Peyer's patch (tissue), 4 donors: ENCODE results near the gene DMAP1.

Experiments
- POLR2A ChIP-seq, 2 donors: fragments of 450-650 bp; IDR thresholded peaks; one replicate each; pipeline ENCODE4 v1.5.1; 2017; ENCODE audit warnings: antibody characterized with exemption in 2 of 2, mild to moderate bottlenecking in 2 of 2, moderate library complexity in 2 of 2
- TF ChIP-seq, protein P1 (sequence below), 6 experiments: fragments of 450-650 bp in 4 of 6; fragments of 200-600 bp in 2 of 6; sonication (generic) in 1 of 6; IDR thresholded peaks; one replicate each; pipeline ENCODE4 v1.5.1; 2017 to 2019; ENCODE audit warnings: antibody characterized with exemption in 6 of 6, mild to moderate bottlenecking in 3 of 6, moderate library complexity in 1 of 6

GRCh38 chr1:44225761-44226160 is 12.5 kb downstream of the DMAP1 start:
- TF ChIP-seq, protein P1, sequence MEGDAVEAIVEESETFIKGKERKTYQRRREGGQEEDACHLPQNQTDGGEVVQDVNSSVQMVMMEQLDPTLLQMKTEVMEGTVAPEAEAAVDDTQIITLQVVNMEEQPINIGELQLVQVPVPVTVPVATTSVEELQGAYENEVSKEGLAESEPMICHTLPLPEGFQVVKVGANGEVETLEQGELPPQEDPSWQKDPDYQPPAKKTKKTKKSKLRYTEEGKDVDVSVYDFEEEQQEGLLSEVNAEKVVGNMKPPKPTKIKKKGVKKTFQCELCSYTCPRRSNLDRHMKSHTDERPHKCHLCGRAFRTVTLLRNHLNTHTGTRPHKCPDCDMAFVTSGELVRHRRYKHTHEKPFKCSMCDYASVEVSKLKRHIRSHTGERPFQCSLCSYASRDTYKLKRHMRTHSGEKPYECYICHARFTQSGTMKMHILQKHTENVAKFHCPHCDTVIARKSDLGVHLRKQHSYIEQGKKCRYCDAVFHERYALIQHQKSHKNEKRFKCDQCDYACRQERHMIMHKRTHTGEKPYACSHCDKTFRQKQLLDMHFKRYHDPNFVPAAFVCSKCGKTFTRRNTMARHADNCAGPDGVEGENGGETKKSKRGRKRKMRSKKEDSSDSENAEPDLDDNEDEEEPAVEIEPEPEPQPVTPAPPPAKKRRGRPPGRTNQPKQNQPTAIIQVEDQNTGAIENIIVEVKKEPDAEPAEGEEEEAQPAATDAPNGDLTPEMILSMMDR (IDR thresholded peaks at IDR 0.05): no peak
- no peak for TF ChIP-seq POLR2A (IDR thresholded peaks at IDR 0.05)
